ENCODE results near the gene GBGT1.

- TF ChIP-seq CTCF (IDR thresholded peaks at IDR 0.05) (no peak), POLR2A (IDR thresholded peaks at IDR 0.05) (no peak)
Measured at GRCh38 chr9:133144904-133145851, 18.5 kb downstream of the GBGT1 start.
